CD4-positive, alpha-beta T cell treated with Interleukin-6 for 4 hours (primary cell): ENCODE results near the gene ITPRIP.

Source experiments
- DNase-seq: peaks from one replicate; pipeline ENCODE4 v3.0.0-alpha.2; 2020; ENCODE audit warnings: mixed read lengths

The ITPRIP gene

GRCh38 chr10:104324931-104325330, 13.3 kb downstream of the ITPRIP start:
- no peak for DNase-seq

- no peak for DNase-seq
Measured at GRCh38 chr10:104324221-104324686, 14.0 kb downstream of the ITPRIP start.

- DNase-seq = no peak
Measured at GRCh38 chr10:104323760-104324201, 14.5 kb downstream of the ITPRIP start.

GRCh38 chr10:104323085-104323484, 15.2 kb downstream of the ITPRIP start:
- DNase-seq = no peak

- peak; percentile 52 for DNase-seq
Measured at GRCh38 chr10:104322416-104322782, 15.9 kb downstream of the ITPRIP start.

- DNase-seq = peak; percentile 57
Measured at GRCh38 chr10:104321725-104322415, 16.4 kb downstream of the ITPRIP start.

GRCh38 chr10:104321226-104321625, 17.0 kb downstream of the ITPRIP start:
- DNase-seq = no peak

- no peak for DNase-seq
Measured at GRCh38 chr10:104318810-104319741, 19.2 kb downstream of the ITPRIP start.

GRCh38 chr10:104318326-104318725, 19.9 kb downstream of the ITPRIP start:
- DNase-seq = no peak

GRCh38 chr10:104317726-104318299, 20.5 kb downstream of the ITPRIP start:
- DNase-seq = no peak

- no peak for DNase-seq
Measured at GRCh38 chr10:104317269-104317710, 21.0 kb downstream of the ITPRIP start.

GRCh38 chr10:104316321-104317099, 21.8 kb downstream of the ITPRIP start:
- no peak for DNase-seq

- DNase-seq = no peak
Measured at GRCh38 chr10:104315486-104315921, 22.8 kb downstream of the ITPRIP start.

- no peak for DNase-seq
Measured at GRCh38 chr10:104314591-104315485, 23.4 kb downstream of the ITPRIP start.

- no peak for DNase-seq
Measured at GRCh38 chr10:104311184-104311720, 27.0 kb downstream of the ITPRIP start.

GRCh38 chr10:104309980-104310978, 28.0 kb downstream of the ITPRIP start:
- no peak for DNase-seq

GRCh38 chr10:104308439-104308903, 29.8 kb downstream of the ITPRIP start:
- DNase-seq = peak; percentile 57

- DNase-seq = no peak
Measured at GRCh38 chr10:104307576-104308438, 30.5 kb downstream of the ITPRIP start.

- DNase-seq = no peak
Measured at GRCh38 chr10:104306897-104307296, 31.4 kb downstream of the ITPRIP start.
